Measurements from ENCODE around the gene CTLA4.

- TF ChIP-seq CTCF (conservative IDR thresholded peaks at IDR 0.05; ENCODE audit: low read depth in 2 of 2) (no peak), EZH2phosphoT487 (IDR thresholded peaks at IDR 0.05; ENCODE audit: unreplicated experiment) (no peak), CREB1 (CRISPR knock-in tag; IDR thresholded peaks at IDR 0.05; ENCODE audit: low read depth) (no peak), POLR2AphosphoS5 (IDR thresholded peaks at IDR 0.05; ENCODE audit: low read depth) (no peak), EZH2 (IDR thresholded peaks at IDR 0.05; ENCODE audit: low read depth, unreplicated experiment) (no peak), REST (IDR thresholded peaks at IDR 0.05; ENCODE audit: unreplicated experiment) (no peak), ZNF114 (CRISPR knock-in tag; IDR thresholded peaks at IDR 0.05) (no peak), ETS1 (IDR thresholded peaks at IDR 0.05) (no peak), JUNB (IDR thresholded peaks at IDR 0.05; ENCODE audit: unreplicated experiment) (no peak), ZNF331 (CRISPR knock-in tag; IDR thresholded peaks at IDR 0.05; ENCODE audit: low read depth) (no peak)
Measured at GRCh38 chr2:203889542-203889941, 22.0 kb downstream of the CTLA4 start.
